Peyer's patch (tissue), 4 donors: ENCODE data around the gene ROR1.

Experiments
- POLR2A ChIP-seq, 2 donors: fragments of 450-650 bp; IDR thresholded peaks; one replicate each; pipeline ENCODE4 v1.5.1; 2017; ENCODE audit warnings: antibody characterized with exemption in 2 of 2, mild to moderate bottlenecking in 2 of 2, moderate library complexity in 2 of 2
- TF ChIP-seq, protein P1 (sequence below), 6 experiments: fragments of 450-650 bp in 4 of 6; fragments of 200-600 bp in 2 of 6; sonication (generic) in 1 of 6; IDR thresholded peaks; one replicate each; pipeline ENCODE4 v1.5.1; 2017 to 2019; ENCODE audit warnings: antibody characterized with exemption in 6 of 6, mild to moderate bottlenecking in 3 of 6, moderate library complexity in 1 of 6

DNA sequence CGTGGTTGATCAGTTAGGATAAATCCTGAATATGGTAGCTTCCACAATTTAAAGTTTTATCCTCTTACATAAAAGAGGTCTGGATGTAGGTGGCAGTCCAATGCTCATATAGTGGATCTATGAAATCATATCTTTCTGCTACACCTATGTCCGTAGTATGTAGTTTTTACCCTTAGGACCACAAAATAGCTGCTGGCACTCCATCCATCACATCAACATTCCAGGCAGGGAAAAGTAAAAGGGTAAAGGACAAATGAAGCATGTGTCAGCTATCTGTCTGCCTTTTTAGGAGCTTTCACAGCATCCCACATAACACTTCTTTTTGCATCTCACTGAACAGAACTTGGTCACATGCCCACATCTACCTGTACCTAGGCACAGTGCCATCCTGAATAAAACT lies 184.7 kb downstream of the ROR1 start:
- TF ChIP-seq, protein P1, sequence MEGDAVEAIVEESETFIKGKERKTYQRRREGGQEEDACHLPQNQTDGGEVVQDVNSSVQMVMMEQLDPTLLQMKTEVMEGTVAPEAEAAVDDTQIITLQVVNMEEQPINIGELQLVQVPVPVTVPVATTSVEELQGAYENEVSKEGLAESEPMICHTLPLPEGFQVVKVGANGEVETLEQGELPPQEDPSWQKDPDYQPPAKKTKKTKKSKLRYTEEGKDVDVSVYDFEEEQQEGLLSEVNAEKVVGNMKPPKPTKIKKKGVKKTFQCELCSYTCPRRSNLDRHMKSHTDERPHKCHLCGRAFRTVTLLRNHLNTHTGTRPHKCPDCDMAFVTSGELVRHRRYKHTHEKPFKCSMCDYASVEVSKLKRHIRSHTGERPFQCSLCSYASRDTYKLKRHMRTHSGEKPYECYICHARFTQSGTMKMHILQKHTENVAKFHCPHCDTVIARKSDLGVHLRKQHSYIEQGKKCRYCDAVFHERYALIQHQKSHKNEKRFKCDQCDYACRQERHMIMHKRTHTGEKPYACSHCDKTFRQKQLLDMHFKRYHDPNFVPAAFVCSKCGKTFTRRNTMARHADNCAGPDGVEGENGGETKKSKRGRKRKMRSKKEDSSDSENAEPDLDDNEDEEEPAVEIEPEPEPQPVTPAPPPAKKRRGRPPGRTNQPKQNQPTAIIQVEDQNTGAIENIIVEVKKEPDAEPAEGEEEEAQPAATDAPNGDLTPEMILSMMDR (IDR thresholded peaks at IDR 0.05) = no peak
- TF ChIP-seq POLR2A (IDR thresholded peaks at IDR 0.05) = no peak
